NCI-H1930 (cell line): ENCODE measurements around the gene FAM89B.
"Not testable (repeated sequence)": the region's sequence is repeated elsewhere in the genome, so short reads cannot be mapped to it uniquely, and the experiment has no call there.

Experiments used
- DNase-seq, 2 experiments: peaks; one replicate each; lab custom pipeline; 2025; lab: John Stamatoyannopoulos, UW

Gene FAM89B

DNA sequence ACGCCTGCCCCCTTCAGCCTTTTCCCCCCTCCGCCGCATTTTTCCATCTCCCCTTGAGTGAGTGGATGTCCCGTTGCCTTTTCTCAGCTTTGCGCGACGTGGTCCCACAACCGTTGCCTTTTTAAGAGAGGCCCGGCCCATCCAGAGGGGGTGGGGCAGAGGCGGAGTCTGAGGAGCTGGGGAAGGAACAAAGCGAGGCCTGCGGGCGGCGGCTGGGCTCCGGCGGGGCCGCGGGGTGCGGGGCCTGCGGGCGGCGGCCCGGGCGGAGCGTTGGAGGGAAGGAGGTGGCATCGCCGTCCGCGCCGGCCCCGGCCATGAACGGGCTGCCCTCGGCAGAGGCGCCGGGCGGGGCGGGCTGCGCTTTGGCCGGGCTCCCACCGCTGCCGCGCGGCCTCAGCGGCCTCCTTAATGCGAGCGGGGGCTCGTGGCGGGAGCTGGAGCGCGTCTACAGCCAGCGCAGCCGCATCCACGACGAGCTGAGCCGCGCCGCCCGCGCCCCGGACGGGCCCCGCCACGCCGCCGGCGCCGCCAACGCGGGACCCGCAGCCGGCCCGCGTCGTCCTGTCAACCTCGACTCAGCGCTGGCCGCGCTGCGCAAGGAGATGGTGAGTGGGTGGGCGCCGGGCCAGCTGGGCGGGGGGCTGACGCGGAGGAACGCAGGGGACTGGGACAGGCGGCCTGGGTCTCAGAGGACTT, at the start of gene FAM89B:
Gene FAM89B (plus strand): TSS at position 183 of the 696 bp plus-strand sequence. CDS start 132 bp downstream, at position 315.
- peak; percentile 73 to 75 for DNase-seq

DNA sequence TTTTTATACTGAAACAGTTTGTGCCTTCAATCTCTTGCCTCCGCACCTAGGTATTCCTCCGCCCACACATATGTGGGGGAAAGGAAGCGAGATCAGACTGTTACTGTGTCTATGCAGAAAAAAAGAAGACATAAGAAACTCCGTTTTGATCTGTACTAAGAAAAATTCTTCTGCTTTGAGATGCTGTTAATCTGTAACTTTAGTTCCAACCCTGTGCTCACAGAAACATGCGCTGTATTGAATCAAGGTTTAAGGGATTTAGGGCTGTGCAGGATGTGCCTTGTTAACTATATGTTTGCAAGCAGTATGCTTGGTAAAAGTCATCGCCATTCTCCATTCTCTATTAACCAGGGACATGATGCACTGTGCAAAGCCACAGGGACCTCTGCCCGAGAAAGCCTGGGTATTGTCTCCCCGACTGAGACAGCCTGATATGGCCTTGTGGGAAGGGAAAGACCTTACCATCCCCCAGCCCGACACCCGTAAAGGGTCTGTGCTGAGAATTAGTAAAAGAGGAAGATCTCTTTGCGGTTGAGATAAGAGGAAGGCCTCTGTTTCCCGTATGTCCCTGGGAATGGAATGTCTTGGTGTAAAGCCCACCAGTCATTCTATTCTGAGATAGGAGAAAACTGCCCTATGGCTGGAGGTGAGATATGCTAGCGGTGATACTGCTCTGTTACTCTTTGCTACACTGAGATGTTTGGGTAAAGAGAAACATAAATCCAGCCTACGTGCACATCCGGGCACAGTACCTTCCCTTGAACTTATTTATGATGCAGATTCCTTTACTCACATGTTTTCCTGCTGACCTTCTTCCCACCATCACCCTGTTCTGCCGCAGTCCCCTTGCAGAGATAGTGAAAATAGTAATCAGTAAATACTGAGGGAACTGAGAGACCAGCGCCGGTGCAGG, 49.4 kb upstream of the FAM89B start:
- DNase-seq: not testable (repeated sequence)

DNA sequence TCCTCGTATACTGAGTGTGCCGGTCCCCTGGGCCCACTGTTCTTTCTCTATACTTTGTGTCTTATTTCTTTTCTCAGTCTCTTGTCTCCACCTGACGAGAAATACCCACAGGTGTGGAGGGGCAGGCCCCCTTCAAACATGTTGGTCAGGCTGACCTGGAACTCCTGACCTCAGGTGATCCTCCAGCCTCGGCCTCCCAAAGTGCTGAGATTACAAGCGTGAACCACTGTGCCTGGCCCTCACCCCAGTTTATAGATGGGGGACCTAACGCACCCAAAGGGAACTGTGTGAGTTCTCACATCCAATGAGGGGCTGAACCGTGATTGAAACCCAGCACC, 48.7 kb upstream of the FAM89B start:
- DNase-seq: not testable (repeated sequence)

DNA sequence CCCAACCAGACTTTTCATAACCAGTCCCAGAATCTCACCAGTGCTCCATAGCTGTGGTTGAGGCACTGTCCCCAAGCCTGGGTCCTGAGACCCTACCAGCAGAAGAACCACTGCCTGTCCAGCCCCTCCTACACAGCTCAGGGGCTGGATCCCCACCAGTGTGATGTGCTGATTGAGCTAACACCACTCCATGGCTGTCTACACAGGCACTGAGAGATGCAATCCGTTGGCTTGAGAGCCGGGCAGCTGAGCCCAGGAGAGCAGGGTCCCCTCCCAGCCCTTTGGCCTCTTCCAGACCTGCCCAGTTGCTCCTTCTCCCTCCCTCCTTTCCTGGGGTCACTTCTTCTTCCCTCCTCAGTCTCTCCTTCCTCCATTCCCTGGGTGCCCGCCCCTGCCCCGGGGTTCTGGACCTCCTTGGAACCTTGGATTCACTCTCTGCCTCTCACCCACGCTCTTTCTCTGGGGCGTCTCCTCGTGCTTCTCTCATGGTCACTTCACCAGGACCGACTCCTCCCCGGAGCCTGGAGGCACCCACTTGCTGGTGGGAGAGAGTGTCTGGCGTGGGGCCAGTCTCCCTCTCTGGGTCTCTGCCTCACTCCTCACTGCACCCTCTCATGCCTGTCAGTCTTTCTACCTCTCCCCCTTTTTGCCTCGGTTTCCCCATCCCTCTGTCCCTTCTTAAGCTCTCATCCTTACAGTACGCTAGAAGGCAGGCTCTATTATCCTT, 48.2 kb upstream of the FAM89B start:
- no peak for DNase-seq

DNA sequence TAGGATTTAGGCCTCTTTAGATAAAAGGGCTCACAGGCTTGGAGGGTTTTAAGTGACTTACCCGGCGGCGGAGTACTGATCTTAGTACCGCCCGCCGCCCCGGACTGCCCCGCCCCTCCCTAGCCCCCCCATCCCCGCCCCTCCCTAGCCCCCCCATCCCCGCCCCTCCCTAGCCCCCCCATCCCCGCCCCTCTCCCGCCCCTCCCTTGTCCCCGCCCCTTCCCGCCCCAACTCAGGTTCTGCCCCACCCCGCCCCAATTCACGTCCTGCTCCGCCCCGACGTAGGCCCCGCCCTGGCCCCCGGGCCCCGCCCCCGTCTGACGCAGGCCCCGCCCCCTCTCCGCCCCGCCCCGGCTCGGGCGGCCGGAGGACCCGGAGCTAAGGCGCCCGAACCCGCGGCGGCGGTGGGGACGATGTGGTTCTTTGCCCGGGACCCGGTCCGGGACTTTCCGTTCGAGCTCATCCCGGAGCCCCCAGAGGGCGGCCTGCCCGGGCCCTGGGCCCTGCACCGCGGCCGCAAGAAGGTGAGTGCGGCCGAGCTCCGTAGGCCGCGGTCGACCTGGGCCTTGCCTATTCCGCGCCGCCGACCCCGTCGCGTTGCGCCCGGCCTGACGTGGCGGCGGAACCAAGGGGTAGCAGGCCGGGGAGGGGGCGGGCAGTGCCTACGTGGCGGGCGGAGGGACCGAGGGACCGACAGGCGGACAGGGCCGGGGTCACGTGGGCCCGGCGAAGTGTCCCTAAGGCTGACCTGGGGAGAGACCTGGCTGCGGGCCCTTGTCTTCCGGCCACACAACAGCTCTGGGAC, 47.4 kb upstream of the FAM89B start, which contains the start of gene SCYL1:
Gene SCYL1 (plus strand): TSS at position 343 of the 805 bp plus-strand sequence. CDS start 71 bp downstream, at position 414.
- DNase-seq: peak in 1 of 2 experiments; percentile 38

DNA sequence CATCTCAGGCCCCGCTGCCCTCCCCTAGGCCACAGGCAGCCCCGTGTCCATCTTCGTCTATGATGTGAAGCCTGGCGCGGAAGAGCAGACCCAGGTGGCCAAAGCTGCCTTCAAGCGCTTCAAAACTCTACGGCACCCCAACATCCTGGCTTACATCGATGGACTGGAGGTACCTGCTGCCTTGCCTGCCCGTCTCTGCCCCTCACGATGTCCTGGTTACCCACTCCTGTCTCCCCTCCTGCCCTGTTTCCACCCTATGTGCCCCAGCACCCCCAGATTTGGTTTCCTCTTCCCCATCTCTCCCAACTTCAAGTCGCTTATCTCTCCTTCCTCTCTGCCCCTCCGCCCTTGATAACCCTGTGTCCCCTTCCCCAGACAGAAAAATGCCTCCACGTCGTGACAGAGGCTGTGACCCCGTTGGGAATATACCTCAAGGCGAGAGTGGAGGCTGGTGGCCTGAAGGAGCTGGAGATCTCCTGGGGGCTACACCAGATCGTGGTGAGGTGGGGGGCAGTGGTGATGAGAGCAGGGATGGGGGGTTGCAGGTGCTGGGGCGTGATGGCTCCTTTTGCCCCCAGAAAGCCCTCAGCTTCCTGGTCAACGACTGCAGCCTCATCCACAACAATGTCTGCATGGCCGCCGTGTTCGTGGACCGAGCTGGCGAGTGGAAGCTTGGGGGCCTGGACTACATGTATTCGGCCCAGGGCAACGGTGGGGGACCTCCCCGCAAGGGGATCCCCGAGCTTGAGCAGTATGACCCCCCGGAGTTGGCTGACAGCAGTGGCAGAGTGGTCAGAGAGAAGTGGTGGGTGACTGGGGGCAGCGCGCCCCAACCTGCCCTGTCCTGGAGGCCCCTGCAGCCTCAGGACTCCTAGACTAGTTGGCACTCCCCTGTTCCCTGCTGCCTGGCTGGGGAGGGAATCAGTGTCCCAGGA, 46.5 kb upstream of the FAM89B start:
- DNase-seq: no peak

DNA sequence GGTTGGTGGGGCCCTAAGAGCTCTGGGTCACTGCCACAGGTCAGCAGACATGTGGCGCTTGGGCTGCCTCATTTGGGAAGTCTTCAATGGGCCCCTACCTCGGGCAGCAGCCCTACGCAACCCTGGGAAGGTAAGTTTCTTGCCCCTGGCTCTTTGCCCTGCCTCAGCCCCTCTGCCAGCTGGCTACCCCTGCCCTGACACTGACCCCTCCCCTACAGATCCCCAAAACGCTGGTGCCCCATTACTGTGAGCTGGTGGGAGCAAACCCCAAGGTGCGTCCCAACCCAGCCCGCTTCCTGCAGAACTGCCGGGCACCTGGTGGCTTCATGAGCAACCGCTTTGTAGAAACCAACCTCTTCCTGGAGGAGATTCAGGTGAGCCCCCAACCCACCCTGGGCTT, 45.6 kb upstream of the FAM89B start:
- no peak for DNase-seq

DNA sequence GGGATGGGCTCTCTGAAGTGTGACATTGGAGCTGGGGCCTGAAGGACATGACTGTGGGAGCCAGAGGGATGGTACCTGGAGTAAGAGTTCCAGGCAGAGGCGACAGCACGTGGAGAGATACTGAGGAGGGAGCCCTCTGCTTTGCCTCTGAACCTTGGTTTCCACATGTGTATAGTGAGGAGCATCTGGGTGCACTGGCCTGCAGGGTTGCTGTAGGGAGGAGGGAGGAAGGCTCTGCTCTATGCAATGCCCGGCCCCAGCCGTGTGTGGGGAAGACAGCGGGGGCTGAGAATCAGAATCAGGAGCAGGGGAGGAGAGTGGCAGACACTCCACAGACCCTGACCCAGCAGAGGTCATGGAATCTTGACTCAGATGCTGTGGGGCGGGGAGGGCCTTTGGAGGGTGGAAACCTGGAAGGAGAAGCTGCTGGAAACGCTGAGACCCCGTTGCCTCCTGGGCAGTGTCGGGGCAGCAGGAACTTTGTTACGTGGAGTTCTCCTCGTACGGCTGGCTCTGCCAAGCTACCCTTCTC, 43.5 kb upstream of the FAM89B start:
- no peak for DNase-seq

DNA sequence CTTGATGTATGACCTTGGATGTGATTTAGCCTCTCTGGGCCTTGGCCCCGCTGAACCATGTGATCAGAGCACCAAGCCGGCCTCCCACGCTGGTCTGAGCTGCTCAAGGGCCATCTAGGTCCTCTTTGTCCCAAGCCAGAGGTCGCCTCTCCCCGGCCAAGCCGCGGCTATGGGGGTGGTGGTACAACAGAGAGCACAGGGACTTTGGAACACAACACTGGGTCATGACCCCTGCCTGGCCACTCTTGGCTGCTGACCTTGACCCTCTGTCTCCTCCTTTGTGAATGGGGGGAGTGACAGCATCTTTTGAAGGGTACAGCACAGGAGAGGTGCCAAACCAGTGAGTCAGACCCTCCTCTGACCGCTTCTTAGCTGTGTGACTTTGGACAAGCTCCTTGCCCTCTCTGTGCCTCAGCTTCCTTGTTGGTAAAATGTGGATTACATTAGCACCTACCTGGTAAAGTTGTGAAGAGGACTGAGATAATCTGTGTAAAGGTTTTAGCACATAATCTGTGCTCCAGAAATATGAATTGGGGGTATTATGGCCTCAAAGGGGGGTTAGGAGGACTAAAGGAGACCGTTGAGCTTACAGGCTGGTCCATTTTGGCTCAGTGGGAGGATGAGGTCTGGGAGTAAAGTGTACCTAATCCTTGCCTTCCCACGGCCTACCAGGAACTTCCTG, 42.7 kb upstream of the FAM89B start:
- no peak for DNase-seq

DNA sequence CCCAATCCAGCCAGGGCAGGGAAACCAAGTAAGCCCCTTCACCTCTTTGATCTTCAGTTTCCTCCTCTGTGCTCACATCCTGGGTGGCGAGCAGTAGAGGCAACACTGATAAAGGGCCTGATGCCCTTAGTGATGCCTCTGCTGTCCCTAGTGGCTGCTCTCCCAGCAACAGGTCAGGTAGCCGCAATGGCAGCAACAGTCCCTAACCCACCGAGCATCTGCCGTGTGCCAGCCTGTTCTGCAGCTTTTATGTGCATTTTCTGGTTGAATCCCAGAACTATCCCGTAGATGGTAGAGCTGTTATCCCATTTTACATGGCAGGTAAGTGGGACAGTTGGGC, 42.2 kb upstream of the FAM89B start:
- no peak for DNase-seq

DNA sequence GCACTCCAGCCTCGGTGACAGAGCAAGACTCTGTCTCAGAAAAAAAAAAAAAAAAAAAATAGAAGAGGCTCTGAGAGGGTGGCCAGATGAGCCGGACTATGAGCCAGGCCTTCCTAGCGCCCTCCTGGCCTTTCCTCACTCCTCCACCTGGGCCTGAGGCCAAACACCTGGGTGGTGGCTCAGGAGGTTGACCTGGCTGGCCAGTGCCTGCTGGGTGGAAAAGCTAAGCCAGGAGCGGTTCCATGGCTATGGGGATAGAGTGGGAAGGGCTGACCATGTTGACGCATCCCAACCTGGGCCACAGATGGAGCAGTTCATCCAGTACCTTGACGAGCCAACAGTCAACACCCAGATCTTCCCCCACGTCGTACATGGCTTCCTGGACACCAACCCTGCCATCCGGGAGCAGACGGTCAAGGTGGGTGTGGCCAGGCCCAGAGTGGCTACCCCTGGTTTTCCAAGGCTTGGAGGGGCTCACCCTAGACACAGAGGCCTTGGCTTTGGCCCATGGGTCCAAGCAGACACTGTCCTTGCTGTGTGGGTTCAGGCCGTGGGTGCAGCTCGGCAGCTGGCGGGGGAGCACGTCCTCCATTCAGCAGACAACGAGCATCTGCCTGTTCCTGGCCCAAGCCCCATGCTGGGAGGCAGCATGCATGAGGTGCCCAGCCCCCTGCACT, 39.8 kb upstream of the FAM89B start:
- DNase-seq: no peak

DNA sequence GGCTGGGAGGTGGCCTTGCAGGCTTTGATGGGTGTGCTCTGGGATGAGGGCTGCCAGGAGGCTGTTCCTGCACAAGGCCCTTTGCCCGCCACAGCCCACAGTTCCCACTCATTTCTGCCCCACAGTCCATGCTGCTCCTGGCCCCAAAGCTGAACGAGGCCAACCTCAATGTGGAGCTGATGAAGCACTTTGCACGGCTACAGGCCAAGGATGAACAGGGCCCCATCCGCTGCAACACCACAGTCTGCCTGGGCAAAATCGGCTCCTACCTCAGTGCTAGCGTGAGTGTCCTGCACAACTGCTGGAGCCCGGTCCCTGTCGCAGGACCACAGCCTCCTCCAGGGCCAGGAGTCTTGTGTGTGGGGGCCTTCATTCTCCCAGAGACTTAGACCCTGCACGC, 37.2 kb upstream of the FAM89B start:
- DNase-seq: no peak

DNA sequence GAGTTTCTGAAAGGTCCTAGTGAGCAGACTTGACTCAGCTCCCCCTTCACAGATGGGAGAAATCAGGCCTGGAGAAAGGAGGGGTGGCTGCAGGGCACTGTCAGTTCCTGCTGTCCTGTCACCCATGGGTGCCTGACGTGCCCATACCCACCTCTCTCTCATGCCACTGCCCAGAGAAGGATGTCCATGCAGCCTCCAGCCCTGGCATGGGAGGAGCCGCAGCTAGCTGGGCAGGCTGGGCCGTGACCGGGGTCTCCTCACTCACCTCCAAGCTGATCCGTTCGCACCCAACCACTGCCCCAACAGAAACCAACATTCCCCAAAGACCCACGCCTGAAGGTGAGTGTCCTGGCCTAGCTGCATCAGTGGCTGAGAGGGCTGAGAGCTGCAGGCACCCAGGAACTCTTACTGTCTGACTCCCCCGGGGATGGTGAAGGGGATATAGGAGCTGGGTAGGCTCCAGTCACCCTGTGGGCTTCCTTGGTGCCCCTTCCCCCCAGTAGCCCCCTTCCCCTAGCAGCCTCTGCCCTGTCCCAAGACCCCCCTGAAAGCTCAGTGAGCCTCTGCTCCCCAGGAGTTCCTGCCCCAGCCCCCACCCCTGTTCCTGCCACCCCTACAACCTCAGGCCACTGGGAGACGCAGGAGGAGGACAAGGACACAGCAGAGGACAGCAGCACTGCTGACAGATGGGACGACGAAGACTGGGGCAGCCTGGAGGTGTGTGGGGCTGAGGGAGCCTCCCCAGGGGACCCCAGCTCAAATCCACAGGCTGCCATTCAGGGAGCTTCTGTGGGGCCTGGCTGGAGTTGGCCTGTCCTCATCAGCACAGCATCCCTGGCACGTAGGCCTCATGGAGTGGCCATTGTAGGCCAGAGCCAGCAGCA, 35.7 kb upstream of the FAM89B start:
- no peak for DNase-seq

DNA sequence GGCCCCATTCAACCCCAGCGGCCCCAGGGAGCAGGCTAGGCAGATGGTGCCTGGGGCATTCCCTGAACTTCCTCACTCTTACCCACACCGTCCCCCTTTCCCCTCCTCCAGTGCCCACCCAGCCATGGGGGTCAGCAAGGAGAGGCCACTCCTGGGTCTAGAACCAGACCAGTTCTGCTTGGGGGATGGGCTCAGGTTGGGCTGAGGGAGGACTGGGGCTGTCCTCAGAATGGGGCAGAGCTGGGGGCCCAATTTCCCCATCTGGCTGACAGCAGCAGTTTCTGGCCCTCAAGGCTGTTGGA, 35.1 kb upstream of the FAM89B start:
- DNase-seq: no peak

DNA sequence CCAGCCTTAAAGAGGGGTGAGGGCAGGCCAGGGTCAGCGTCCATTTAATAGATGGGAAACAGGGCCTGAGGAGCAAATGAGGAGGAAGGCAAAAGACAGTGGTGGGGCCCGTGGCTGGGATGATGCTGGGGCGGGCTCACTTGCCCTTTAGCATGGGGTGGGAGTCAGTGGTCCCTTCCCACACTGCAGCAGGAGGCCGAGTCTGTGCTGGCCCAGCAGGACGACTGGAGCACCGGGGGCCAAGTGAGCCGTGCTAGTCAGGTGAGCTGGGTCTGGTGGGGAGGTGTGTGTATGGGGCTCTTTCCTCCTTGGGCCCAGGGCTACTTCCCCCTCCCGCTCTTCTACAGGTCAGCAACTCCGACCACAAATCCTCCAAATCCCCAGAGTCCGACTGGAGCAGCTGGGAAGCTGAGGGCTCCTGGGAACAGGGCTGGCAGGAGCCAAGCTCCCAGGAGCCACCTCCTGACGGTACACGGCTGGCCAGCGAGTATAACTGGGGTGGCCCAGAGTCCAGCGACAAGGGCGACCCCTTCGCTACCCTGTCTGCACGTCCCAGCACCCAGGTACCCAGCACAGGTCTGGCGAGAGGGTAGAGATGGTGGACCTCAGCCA, 34.6 kb upstream of the FAM89B start:
- no peak for DNase-seq

DNA sequence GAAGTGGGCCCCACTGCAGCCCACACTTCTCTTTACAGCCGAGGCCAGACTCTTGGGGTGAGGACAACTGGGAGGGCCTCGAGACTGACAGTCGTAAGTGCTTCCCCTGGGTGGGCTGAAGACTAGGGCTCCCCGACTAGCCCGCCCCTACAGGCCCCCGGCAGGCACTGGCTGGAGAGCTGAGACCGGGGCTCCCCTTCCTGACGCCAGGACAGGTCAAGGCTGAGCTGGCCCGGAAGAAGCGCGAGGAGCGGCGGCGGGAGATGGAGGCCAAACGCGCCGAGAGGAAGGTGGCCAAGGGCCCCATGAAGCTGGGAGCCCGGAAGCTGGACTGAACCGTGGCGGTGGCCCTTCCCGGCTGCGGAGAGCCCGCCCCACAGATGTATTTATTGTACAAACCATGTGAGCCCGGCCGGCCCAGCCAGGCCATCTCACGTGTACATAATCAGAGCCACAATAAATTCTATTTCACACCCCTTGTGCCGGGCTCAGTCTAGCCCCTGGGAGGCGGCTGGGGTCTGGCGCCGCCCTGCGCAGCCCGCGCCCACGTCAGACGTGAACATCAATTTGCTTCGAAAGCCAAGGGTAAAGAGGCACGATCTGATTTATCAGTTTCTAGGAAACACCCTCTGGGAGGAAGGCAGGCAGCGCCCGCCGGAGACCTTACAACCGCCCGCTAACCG, 34.0 kb upstream of the FAM89B start:
- no peak for DNase-seq
